ENCODE results near the gene DYNLT2.
A peak's percentile ranks its signal among the peaks of the same experiment; 100 is the strongest.

The DYNLT2 gene, protein sequence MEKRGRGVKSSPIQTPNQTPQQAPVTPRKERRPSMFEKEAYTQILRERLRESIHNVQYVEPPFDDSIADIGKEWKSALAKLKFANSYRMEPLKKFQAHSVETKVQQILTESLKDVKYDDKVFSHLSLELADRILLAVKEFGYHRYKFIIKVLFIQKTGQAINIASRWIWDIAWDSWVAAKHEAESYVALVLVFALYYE

GRCh38 chr6:169751242-169752073 lies at the start of gene DYNLT2, which contains the start of gene ERMARD:
Gene DYNLT2 (minus strand): TSS chr6:169751572. CDS start chr6:169751458, 114 bp downstream.
Gene ERMARD (plus strand): TSS chr6:169751622. CDS start chr6:169751658, 36 bp downstream.
- peak; percentile 74 for DNase-seq

GRCh38 chr6:169800668-169801395 lies 49.5 kb upstream of the DYNLT2 start:
- DNase-seq: no peak

- DNase-seq: no peak
Observed at GRCh38 chr6:169800116-169800667, 48.8 kb upstream of the DYNLT2 start.

GRCh38 chr6:169799474-169799926 lies 48.1 kb upstream of the DYNLT2 start:
- DNase-seq: no peak

DNA sequence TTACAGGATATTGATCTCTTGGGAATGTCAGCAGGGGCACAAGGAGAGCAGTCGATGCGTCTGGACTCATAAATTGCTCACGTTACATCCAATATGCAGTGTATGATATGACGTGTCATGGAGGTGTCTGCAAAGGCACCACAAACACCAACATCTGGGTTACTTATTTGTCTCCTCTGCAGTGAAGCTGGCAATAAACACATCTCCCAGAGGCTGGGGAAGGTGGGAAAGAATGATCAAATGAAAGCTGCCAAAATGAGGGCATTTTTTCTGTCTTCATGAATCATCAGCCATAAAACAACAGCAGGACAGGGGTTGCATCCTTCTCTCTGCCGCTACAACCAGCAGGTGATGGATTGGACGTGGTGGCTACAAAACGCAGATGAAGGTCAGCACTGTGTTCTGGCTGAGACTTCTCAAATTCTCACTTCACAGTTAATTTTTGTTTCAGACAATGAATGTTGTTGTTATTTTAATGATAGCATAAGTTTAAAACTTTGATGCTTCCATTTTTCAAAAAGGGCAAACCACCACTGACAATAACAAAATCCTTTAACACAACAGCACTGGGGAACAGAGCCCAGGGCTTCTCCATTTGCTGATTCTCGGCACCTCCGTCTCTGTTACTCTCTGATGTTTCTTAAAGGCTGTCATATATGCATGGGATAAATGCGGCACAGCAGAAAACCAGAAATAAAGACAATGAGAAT lies 47.5 kb upstream of the DYNLT2 start:
- DNase-seq: no peak

DNA sequence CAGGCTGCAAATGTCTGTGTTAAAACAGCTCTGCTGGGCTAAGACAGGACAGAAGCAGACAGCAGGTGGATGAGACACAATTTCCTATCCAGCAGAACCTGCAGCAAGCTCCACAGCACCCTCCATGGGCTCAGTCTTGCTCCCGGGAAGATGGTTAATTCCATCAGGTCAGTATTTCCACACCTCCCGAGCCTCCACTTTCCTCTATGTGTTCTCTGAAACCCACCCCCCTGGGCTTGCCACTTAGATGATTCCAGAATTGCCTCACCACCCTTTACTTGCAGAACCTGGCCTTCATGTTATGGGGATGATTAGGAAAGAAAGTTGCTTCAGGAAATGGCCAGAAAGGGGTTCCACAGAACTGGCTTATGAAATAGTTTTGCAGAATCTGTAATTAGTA lies 43.8 kb upstream of the DYNLT2 start:
- no peak for DNase-seq

DNA sequence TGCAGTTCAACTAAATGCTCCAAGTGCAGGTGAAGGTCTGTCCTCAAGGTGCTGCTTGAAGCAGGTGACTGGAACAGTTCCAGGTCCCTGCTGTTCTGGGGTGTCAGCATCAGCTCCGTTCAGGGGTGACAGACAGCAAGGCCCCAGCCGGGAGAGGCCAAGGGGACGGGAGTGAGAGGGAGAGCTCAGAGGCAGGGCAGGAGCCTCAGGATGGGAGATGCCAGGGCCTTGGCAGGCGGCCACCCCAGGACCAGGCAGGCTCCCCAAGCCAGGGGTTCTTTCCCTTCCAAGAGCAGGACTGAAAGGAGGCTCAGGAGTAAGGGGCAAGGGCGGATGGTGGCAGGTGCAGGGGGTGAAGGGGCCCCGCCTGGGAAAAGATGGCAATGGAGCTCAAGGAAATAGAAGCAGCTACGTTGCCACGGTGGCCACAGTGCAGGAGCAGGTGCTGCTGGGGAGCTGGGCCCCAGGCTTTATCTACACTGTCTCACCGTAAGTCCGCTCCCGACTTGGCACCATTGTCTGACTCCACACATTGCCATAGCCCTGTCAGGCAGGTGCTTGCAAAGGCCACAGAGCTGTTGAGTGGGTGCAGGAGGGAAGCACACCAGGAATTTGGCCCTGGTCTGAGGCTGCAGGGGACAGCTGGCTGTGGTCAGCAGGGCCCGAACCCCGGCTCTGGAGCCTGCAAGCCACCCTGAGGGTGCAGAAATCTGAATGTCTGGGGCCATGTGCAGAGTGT lies 43.1 kb upstream of the DYNLT2 start:
- DNase-seq: no peak

GRCh38 chr6:169793408-169793807 lies 42.0 kb upstream of the DYNLT2 start:
- DNase-seq: no peak

DNA sequence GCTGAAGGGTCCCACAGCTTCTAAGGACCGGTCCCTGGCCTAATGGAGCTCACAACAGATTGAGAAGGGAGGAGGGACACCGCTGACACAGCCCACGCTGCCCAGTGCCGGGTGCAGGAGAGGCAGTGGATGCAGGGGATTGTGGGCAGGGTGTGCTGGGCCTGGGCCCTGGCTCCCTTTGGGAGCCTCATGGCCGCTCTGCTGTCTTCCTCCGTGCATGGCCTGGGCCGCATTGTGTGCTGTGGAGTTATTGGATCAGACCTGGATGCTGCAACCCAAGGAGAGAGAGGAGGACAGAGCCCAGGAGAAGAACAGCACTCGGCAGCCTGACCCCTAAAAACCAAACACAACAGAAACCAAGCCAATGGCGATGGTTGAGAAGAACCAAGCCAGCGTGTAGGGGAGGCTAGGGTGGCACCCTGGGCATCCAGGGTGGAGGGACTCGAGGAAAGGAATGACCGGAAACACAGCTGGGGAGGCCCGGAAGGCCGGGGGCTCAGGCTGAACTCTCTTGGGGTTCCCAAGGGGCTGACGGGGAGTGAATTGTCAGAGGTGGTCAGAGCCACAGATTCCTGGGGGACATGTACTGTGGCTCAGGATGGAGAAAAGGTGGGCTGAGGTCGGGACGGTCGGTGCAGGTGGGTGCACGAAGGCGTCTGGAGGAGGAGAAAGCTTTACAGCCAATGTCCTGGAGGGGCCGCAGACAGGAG lies 41.1 kb upstream of the DYNLT2 start:
- no peak for DNase-seq

DNA sequence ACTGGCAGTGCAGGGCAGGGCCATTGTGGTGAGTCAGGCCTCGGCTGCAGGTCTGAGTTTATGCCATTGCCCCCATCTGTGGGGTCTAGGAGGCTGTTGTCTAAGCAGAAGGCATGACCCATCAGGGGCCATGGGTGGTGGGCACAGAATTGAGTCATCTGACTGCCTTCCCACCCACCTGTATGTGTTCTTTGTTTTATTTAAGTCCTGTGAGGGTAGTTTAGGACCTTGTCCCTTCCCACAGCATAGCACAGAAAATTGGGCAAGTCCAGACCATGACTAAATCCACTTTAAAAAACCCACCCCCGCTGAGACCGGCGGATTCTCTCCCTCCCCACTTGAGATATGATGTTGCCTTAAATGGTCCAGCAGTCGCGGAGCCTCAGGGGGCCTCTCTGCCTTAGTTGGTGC lies 40.4 kb upstream of the DYNLT2 start:
- no peak for DNase-seq

- DNase-seq: no peak
Observed at GRCh38 chr6:169789944-169790927, 38.9 kb upstream of the DYNLT2 start.

DNA sequence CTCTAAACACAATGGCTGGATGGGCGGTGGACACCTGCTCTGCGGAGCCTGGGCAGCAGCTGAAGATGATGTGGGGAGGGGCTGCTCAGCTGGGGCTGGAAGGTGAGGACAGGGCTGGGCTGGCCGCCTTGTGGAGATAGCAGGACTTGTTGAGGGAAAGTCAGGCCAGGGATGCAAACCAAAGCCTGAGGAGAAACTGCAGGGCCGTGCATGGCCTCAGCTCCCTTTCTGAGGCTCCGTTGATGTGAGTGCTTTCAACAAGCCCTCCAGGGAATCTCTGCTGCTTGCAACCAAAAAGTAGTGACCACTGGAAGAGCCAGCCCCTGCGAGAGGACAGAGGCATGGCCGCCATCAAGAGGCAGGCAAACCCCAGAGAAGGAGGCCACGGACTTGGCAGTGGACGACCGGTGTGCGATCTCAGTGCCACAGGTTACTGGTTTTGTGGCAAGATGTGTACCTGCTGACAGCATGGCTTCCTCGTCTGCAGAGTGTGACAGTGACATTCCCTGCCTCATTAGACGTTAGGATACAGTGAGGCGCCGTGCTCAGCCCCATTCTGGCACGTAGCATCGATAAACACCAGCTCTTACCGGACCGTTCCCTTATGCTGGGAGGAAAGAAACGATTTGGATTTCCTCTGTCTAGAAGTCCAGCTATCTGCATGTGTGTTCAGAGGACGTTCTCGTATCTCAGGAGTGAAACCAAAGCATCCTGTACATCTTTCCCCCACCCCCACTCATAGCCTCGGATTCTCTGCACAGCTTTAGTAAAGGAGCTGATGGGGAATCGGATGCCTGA lies 38.0 kb upstream of the DYNLT2 start:
- no peak for DNase-seq

DNA sequence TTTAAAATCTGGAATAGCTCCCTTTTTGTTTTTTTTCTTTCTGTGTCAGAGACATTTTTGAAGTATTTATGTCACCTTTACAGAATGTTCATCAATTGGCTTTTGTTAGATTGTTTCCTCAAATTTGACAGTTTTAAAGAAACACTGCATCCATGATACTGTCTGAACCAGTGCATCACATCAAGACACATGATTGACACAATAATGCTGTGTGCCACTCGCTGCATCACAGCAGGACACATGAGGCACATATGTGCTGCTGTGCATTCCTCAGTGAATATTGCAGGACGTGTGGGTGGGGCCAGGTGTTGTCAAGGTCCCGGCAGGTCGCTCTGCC lies 37.4 kb upstream of the DYNLT2 start:
- no peak for DNase-seq

DNA sequence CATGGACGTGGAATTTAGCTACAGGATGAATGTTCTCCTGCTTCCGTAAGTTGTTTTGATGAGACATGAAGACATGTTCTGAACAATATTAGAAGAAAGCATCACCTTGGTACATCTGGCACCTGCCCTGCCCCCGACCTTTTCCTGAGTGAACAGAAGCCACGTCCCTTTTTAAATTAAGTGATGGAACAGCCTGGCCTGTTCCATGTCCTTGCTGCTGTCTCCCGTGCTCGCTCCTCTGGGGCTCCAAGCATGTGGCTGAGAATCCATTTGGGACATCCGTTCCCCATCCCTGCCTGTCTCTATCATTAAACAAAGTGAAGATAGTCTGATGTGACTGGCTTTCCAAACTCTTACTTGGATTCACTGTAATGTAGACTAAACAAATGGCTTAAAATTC lies 36.4 kb upstream of the DYNLT2 start:
- no peak for DNase-seq

GRCh38 chr6:169786349-169786748 lies 35.0 kb upstream of the DYNLT2 start:
- no peak for DNase-seq

DNA sequence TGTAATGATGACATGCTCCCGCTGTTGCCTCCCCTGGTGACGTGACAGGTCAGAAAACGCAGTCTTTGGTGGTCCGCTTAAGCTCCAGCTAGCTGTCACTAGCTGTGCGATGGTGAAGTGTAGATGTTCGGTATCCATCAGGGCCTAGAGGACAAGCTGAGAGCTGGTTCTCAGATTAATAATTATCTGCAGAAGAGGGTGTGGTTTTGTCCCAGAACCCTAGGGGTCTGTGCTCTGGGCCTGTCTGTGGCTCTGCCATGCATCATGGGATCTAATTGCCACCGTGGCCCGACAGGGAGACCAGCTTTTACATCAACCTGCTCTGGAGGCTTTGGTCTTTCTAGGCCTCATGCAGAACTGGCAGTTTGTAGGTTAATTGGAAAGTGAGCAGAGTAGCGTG lies 34.2 kb upstream of the DYNLT2 start:
- DNase-seq: no peak

DNA sequence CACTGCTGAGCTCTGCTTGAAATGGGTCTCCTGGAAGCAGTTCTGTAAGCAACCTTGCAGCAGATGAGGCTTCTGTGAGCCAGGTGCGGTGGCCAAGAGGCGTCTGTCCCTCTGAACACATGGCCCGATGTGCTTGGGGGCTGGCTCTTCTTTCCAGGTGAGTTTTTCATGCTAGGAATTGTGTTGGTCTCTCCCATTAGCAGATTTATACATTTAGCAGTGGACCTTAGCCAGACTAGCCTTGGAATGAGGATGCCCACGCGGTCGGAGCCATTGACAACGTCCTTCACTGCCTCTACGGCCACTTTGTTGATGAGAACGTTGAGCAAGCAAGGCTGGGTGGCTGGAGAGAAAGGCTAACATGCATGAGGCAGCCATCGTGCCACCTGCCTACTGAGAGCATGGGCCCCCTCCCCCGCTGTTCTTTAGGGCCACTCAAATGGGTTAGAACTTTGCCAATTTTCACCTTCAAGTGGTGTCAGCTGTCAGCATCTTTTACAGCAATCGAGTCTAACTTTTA lies 33.5 kb upstream of the DYNLT2 start:
- no peak for DNase-seq

DNA sequence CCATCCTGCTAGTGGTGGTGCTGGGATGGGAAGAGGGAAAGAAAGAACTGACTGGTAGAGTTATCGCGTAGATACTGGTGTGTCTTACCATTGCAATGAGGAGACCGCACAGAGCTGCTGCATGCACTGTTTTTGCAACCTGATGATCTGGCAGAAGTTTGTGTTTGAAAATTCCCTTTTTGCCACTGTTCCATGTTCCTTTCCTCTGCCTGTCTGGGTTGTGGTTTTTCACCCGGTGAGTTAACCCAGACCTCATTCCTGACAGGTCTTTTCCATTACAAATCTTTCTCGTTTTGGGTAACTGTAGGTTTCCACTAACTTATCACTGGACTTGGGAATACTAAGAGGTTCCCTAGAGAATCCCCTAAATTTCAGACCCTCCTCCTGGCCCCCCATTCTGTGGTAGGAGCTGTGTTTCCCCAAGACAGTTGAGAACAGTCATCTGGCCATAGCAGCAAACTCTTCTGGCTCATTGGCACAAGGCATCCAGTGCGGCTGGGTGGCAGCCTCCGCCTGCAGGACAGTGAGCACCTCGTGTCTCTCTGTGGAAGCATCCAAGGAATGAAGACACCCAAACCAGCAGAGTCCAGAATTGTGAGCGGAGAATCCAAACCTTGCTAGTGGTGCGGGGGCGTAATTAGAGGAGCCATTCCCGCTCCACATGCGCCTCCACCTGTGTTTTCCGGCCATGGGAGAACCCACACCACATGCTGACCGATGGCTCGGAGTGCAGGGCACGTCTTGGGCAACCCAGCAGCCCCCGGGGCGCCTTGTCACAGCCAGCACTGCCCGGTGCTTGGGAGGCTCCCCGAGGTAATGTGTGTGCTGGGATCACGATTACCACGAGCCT lies 32.8 kb upstream of the DYNLT2 start:
- DNase-seq: no peak
